CD4-positive, alpha-beta memory T cell (primary cell): Measurements from ENCODE around the gene AKAP6. TPM values are rescaled to one million over a fixed set of nuclear protein-coding genes. Genes with fewer than 3 reads are reported as not detected.

ENCODE experiments used
- CTCF ChIA-PET: fragments of 350-600 bp; sonication (Branson Sonifier 250); formaldehyde crosslinking; loops from one replicate; lab custom pipeline; 2021; ENCODE audit warnings: inconsistent platforms; ENCODE audit not compliant: partially characterized antibody; lab: Charles Lee
- POLR2A ChIA-PET: fragments of 350-600 bp; sonication (Branson Sonifier 250); formaldehyde crosslinking; loops from one replicate; lab custom pipeline; 2021; ENCODE audit not compliant: partially characterized antibody; lab: Charles Lee
- DNase-seq, 5 donors: peaks; one replicate each; pipeline versions ENCODE4 v3.0.0 to v3.0.0-alpha.2; 2020 to 2022; ENCODE audit warnings: mixed read lengths in 1 of 5
- H3K27ac ChIP-seq: one replicate; pipeline ENCODE4 v1.7.0; 2013; ENCODE audit warnings: low read depth, low read length
- H3K27me3 ChIP-seq: 2 replicates; pipeline ENCODE4 v1.7.0; 2013; ENCODE audit warnings: mild to moderate bottlenecking, low read length, moderate library complexity; ENCODE audit not compliant: insufficient read depth
- H3K36me3 ChIP-seq: 2 replicates; pipeline ENCODE4 v1.7.0; 2013; ENCODE audit warnings: mild to moderate bottlenecking, low read length, moderate library complexity; ENCODE audit not compliant: insufficient read depth
- H3K4me1 ChIP-seq: 2 replicates; pipeline ENCODE4 v1.7.0; 2013; ENCODE audit warnings: mild to moderate bottlenecking, low read length, moderate library complexity; ENCODE audit not compliant: insufficient read depth
- H3K4me3 ChIP-seq, 2 donors: one replicate each; pipeline ENCODE4 v1.7.0; 2013; ENCODE audit warnings: low read length in 2 of 2, mild to moderate bottlenecking in 1 of 2
- H3K9me3 ChIP-seq, 2 donors: one replicate each; pipeline ENCODE4 v1.7.0; 2013; ENCODE audit warnings: low read length in 2 of 2, control low read depth in 1 of 2; ENCODE audit not compliant: control insufficient read depth in 1 of 2
- H3K27ac Mint-ChIP-seq, 7 donors: one replicate each; pipeline ENCODE4 v1.8.0; 2020 to 2021; ENCODE audit warnings: mixed read lengths in 7 of 7, mild to moderate bottlenecking in 6 of 7, inconsistent platforms in 3 of 7, moderate library complexity in 3 of 7
- H3K27me3 Mint-ChIP-seq, 2 donors: one replicate each; pipeline ENCODE4 v1.8.0; 2020 to 2021; ENCODE audit warnings: mixed read lengths in 2 of 2
- H3K36me3 Mint-ChIP-seq, 2 donors: one replicate each; pipeline ENCODE4 v1.8.0; 2020 to 2021; ENCODE audit warnings: mixed read lengths in 2 of 2, inconsistent platforms in 1 of 2, mild to moderate bottlenecking in 1 of 2
- H3K4me1 Mint-ChIP-seq, 4 donors: one replicate each; pipeline ENCODE4 v1.8.0; 2020 to 2021; ENCODE audit warnings: mixed read lengths in 4 of 4, mild to moderate bottlenecking in 1 of 4
- H3K4me3 Mint-ChIP-seq, 8 donors: one replicate each; pipeline ENCODE4 v1.8.0; 2020 to 2021; ENCODE audit warnings: mixed read lengths in 8 of 8, mild to moderate bottlenecking in 7 of 8, moderate library complexity in 6 of 8, inconsistent platforms in 3 of 8
- H3K9me3 Mint-ChIP-seq, 8 donors: one replicate each; pipeline ENCODE4 v1.8.0; 2020 to 2021; ENCODE audit warnings: mixed read lengths in 8 of 8, mild to moderate bottlenecking in 5 of 8, inconsistent platforms in 3 of 8, moderate library complexity in 1 of 8
- intact Hi-C: fragments of 100-400 bp; cut with micrococcal nuclease; formaldehyde crosslinking; loops from one replicate; pipeline ENCODE4 v1.15.1; 2023
- polyA plus RNA-seq, 2 donors: library from polyadenylated mRNA; unstranded; fragments of 300-500 nt; fragmentation: Illumina TruSeq; gene quantifications; one replicate each; pipeline ENCODE4 v1.2.3, GENCODE V29; 2021
- total RNA-seq, 2 experiments: library from RNA; stranded (reverse); gene quantifications; one replicate each; pipeline ENCODE4 v1.2.3, GENCODE V29; 2021

The AKAP6 gene
- total and polyA plus RNA-seq, 4 experiments from 2014 or later, result 0.98 to 4.4 (median 3.7) TPM; not detected in 1

DNA sequence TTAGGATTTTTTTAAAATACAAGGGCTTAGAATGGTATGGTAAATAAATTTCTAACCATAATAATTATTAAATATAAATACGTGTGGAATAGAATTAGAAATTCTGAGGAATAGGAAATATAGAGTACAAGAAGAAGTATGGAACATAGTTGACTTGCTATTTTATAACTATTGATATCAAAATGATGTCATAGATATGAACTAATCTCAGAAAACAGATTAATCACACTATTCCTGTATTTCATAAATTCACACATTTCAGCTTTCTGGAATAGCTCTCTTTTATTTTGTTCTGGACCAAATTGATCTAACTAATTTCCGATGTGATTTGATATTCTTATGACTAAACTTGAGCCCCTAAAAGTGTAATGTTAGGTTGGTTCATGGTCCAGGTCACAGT lies 372.4 kb downstream of the AKAP6 start:
- H3K4me3 ChIP-seq, result no peak overlapping the region
- no peak overlapping the region for H3K27ac Mint-ChIP-seq

DNA sequence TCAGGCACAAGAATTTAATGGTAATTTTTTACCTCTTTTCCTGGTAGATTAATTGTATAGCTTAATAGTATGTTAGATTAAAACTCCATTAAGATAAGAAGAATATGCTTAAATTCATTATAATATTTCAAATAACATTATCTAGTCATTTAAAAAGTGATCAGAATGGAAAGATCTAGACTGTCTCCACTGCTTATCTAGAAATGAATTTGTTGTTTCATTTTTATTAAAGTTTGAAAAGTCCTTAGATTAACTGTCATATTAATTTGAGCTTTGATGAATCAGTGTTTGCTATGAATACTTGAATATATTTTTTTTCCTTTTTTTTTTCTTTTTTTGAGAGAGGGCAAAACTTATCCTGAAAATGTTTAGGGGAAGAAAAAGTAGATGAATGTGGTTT lies 373.0 kb downstream of the AKAP6 start:
- no peak overlapping the region for H3K4me3 ChIP-seq
- no peaks in the 10 kb centered on the region for H3K9me3 ChIP-seq
- H3K4me1 ChIP-seq, result peaks cover 6% of the 10 kb centered on the region
- H3K9me3 Mint-ChIP-seq, result no peaks in the 10 kb centered on the region
- intact Hi-C loops, result no loop called here
- no peaks in the 10 kb centered on the region for H3K36me3 ChIP-seq
- H3K27me3 Mint-ChIP-seq, result no peaks in the 10 kb centered on the region
- no peaks in the 10 kb centered on the region for H3K36me3 Mint-ChIP-seq
- POLR2A ChIA-PET, result no interaction called here
- no peak overlapping the region for H3K27ac Mint-ChIP-seq
- peaks cover 0 to 4% (median 3%) of the 10 kb centered on the region in 4 donors for H3K4me1 Mint-ChIP-seq
- H3K27me3 ChIP-seq, result no peaks in the 10 kb centered on the region
- no peak for DNase-seq
- H3K27ac ChIP-seq, result no peak overlapping the region
- no peak overlapping the region for H3K4me3 Mint-ChIP-seq
- CTCF ChIA-PET, result no interaction called here

More for the DNA sequence above, 372.4 kb downstream of the AKAP6 start:
- Mint-ChIP-seq H3K9me3 (no peaks in the 10 kb centered on the region), H3K36me3 (no peaks in the 10 kb centered on the region), H3K4me1 (peaks cover 0 to 4% (median 3%) of the 10 kb centered on the region in 4 donors), H3K27me3 (no peaks in the 10 kb centered on the region), H3K4me3 (no peak overlapping the region)
- intact Hi-C loops, result no loop called here
- H3K27ac ChIP-seq, result no peak overlapping the region
- H3K36me3 ChIP-seq, result no peaks in the 10 kb centered on the region
- H3K9me3 ChIP-seq, result no peaks in the 10 kb centered on the region
- POLR2A ChIA-PET, result no interaction called here
- CTCF ChIA-PET, result no interaction called here
- H3K27me3 ChIP-seq, result no peaks in the 10 kb centered on the region
- DNase-seq, result no peak
- H3K4me1 ChIP-seq, result peaks cover 6% of the 10 kb centered on the region

DNA sequence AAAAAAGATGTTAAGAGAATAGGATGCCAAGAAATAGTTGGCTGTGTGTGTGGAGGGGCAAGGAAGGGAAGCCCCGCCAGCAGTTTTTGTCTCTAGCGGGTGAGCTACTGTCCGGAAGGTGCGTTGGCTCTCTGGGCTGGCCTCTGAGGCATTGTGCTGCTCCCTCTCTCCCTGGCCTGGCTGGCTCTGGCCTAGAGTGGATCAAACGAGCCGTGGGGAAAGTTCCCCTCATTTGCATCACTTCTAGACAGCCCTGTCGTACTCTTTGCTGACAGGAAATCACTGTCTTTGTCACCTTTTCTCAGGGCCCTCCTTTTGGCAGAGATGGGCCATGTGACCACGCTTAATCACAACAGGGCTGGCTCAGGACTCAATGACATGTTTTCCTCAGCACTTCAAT lies 373.5 kb downstream of the AKAP6 start:
- no peak overlapping the region for H3K27ac ChIP-seq
- peaks cover 6% of the 10 kb centered on the region for H3K4me1 ChIP-seq
- peaks cover 0 to 4% (median 3%) of the 10 kb centered on the region in 4 donors for H3K4me1 Mint-ChIP-seq
- no peaks in the 10 kb centered on the region for H3K9me3 Mint-ChIP-seq
- no peaks in the 10 kb centered on the region for H3K27me3 ChIP-seq
- H3K9me3 ChIP-seq, result no peaks in the 10 kb centered on the region
- H3K27me3 Mint-ChIP-seq, result no peaks in the 10 kb centered on the region
- H3K4me3 ChIP-seq, result no peak overlapping the region
- no peaks in the 10 kb centered on the region for H3K36me3 ChIP-seq
- intact Hi-C loops, result no loop called here
- ChIA-PET CTCF (no interaction called here), POLR2A (no interaction called here)
- DNase-seq, result peak in 2 of 5 donors; percentile 8 to 46
- peak overlapping the region in 2 of 8 donors; percentile 40 to 75 for H3K4me3 Mint-ChIP-seq
- H3K27ac Mint-ChIP-seq, result peak overlapping the region in 5 of 7 donors; percentile 19 to 62 (median 52)
- no peaks in the 10 kb centered on the region for H3K36me3 Mint-ChIP-seq

DNA sequence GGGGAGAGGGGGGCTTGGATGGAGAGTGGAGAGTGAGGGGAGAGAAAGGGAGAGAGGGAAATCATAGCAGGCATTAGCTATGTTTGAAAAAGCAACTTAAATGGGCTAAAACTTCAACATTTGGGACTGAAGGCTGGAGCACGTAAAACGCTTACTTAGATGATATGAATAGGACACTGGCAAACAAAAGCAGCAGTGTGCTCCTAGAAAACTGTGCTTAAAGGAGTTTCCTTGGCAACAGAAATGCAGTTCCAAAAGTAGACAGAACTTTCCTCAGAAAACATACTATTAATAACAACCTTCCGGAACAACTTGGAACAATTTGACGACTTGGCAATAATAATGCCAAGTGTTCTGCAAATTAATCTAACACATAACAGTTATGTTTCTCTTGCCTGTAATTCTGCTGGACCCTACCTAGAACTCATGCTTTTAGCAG lies 374.1 kb downstream of the AKAP6 start:
- peak overlapping the region in 1 of 7 donors; percentile 23 for H3K27ac Mint-ChIP-seq
- no peaks in the 10 kb centered on the region for H3K9me3 Mint-ChIP-seq
- POLR2A ChIA-PET, result no interaction called here
- CTCF ChIA-PET, result no interaction called here
- Histone ChIP-seq H3K4me1 (peaks cover 6% of the 10 kb centered on the region), H3K27ac (no peak overlapping the region), H3K9me3 (no peaks in the 10 kb centered on the region), H3K4me3 (no peak overlapping the region), H3K36me3 (no peaks in the 10 kb centered on the region), H3K27me3 (no peaks in the 10 kb centered on the region)
- H3K4me3 Mint-ChIP-seq, result no peak overlapping the region
- H3K27me3 Mint-ChIP-seq, result no peaks in the 10 kb centered on the region
- intact Hi-C loops, result no loop called here
- DNase-seq, result no peak
- peaks cover 0 to 4% (median 3%) of the 10 kb centered on the region in 4 donors for H3K4me1 Mint-ChIP-seq
- no peaks in the 10 kb centered on the region for H3K36me3 Mint-ChIP-seq

DNA sequence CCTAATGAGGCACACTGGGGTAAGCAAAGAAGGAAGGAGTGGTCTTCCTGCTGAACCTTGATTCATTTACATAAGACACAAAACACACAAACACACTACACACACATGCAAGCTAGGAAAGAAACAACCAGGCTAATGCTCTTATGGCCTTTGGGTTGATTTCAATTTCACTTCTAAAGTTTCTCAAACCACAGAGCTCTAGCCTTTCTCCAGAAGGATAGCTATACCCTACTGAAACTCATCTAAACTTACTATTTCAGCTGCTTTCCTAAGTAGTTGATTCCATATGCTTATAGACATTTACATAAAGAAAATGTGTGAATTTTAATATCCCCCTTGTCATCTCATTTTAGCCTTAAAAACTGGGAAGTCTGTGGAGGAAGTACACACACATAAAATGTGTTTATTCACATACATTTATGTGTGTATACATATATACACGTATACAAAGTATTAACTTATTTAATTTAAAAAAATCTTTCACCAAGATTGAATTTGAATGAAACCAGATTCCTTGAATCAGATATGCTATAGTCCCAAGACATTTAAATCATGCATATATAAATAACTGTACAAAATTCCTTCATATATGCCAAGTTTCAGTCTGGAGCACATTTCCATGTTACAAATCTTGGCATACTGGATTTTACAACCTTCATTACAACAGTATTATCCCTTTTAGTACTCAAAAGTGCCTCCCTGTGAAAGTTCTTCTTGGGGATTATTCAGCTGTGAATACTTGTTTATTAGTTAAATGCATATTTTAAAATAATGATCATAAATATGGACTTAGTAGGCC lies 377.8 kb downstream of the AKAP6 start:
- Mint-ChIP-seq H3K27me3 (no peaks in the 10 kb centered on the region), H3K4me3 (no peak overlapping the region), H3K36me3 (no peaks in the 10 kb centered on the region), H3K27ac (no peak overlapping the region), H3K4me1 (peaks cover 0 to 4% (median 3%) of the 10 kb centered on the region in 4 donors), H3K9me3 (no peaks in the 10 kb centered on the region)
- Histone ChIP-seq H3K9me3 (no peaks in the 10 kb centered on the region), H3K4me1 (peaks cover 6% of the 10 kb centered on the region), H3K27ac (no peak overlapping the region), H3K4me3 (no peak overlapping the region), H3K36me3 (no peaks in the 10 kb centered on the region), H3K27me3 (no peaks in the 10 kb centered on the region)
- intact Hi-C loops, result no loop called here
- ChIA-PET POLR2A (no interaction called here), CTCF (no interaction called here)
- DNase-seq, result no peak

DNA sequence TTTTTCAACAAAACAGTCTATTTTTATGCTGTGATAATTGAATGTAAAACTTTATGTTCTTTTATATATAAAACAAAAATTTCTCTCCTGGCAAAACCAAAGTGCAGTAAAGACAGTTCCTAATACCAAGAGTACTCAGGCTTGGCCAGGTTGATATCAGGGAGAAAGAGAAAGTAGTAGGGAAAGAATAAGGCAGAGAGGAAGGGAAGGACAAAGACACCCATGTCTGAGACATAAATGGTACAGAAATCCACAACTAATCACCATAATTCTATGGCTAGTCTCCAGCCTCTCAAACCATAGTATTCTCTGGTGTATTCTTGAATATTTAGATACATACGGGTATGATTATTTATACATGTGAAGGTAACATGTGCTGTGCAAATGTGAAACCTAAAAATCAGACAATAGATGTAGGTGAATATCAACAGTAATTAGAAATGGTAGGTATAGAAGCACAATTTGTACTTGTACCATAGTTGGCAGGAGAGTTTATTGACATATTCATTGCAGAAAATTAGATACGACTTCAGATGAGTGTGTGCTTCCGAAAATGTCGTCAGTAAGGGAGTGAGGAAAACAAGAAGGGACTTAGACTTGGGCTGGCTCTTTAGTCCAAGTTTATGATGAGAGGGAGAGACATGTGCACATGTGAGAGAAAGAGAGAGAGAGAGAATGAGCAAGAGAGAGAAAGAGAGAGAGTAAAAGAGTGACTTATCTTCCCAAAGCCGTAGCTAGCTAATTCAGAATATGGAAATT lies 378.8 kb downstream of the AKAP6 start:
- ChIA-PET POLR2A (no interaction called here), CTCF (no interaction called here)
- no peaks in the 10 kb centered on the region for H3K36me3 ChIP-seq
- Mint-ChIP-seq H3K9me3 (no peaks in the 10 kb centered on the region), H3K36me3 (no peaks in the 10 kb centered on the region), H3K4me1 (peaks cover 0 to 1% (median 0%) of the 10 kb centered on the region in 4 donors), H3K27me3 (no peaks in the 10 kb centered on the region), H3K4me3 (no peak overlapping the region), H3K27ac (no peak overlapping the region)
- H3K27me3 ChIP-seq, result no peaks in the 10 kb centered on the region
- no peak overlapping the region for H3K27ac ChIP-seq
- intact Hi-C loops, result no loop called here
- no peaks in the 10 kb centered on the region for H3K9me3 ChIP-seq
- DNase-seq, result no peak
- no peak overlapping the region for H3K4me3 ChIP-seq
- peaks cover under 1% of the 10 kb centered on the region for H3K4me1 ChIP-seq

DNA sequence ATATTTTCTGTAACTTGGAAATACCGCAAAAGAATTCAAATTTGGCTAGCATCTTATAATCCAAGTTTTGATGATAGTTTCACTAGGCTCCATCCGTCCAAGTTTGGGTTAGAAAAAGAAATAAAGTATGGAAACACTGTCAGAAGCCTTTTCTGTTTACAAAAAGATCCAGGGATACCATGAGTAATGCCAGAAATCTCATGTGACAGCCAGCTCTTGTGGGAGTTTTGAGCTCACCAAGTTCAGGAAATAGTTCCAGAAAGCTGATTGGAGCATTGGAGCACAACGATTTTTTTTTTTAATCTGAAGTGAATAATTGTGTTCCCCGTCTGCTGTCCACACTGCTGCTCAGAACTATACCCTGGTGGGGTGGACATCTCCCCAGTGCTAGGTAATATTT lies 379.9 kb downstream of the AKAP6 start:
- no peaks in the 10 kb centered on the region for H3K36me3 ChIP-seq
- Mint-ChIP-seq H3K27ac (no peak overlapping the region), H3K4me3 (no peak overlapping the region), H3K27me3 (no peaks in the 10 kb centered on the region), H3K4me1 (no peaks in the 10 kb centered on the region), H3K36me3 (no peaks in the 10 kb centered on the region), H3K9me3 (no peaks in the 10 kb centered on the region)
- no peak overlapping the region for H3K27ac ChIP-seq
- H3K27me3 ChIP-seq, result no peaks in the 10 kb centered on the region
- DNase-seq, result no peak
- CTCF ChIA-PET, result interaction anchor here (1.2 kb wide), 1 partner anchor 1084 kb away, joined by 3 read pairs; no protein-coding TSS in a partner anchor
- no peak overlapping the region for H3K4me3 ChIP-seq
- H3K9me3 ChIP-seq, result no peaks in the 10 kb centered on the region
- POLR2A ChIA-PET, result no interaction called here
- intact Hi-C loops, result no loop called here
- H3K4me1 ChIP-seq, result no peaks in the 10 kb centered on the region
